Fibroblast of skin of scalp (primary cell): ENCODE data around the gene ACBD4.

Source experiments
- DNase-seq: peaks from one replicate; pipeline ENCODE4 v3.0.0-alpha.2; 2013

ACBD4 gene

DNA sequence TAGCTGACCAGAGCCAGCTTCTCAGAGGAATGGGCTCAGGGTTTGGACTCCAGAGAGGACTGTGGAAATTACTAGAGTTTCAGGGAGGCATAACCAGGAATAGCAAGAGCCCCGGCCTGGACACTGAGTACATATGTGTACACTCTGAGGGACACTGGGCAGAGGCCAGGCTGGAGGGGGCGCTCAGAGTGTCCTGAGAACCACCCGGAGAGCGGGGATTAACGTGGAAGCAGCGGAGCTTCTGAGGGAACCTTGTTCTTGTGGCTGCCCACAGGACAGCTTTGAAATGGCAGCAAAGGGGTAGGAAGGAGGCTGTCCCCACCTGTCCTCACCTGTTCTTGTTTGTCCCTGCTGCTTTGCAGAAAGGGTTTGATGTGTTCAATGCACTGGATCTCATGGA lies 31.0 kb upstream of the ACBD4 start:
- DNase-seq, result no peak

- no peak for DNase-seq
Measured at GRCh38 chr17:45104907-45105624, 30.4 kb upstream of the ACBD4 start.

DNA sequence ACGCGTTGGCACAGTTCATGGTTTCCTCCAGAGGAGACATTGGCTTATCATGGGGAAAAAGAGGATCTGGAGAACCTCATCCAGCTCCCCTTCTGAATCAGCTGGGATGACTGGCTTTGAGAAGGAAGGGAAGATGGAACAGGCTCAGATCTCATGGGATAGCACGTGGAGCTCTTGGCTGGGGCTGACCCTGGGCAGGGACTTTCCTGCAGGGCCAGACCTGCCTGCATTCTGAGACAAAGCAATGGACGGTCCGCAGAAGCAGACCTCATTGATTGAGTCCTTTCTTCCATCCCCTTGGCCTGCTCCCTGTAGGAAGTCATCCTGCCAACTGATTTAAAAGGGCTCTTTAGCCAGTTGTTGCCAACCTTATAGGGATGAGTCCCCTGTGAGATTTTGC lies 29.4 kb upstream of the ACBD4 start:
- DNase-seq, result no peak

- no peak for DNase-seq
Measured at GRCh38 chr17:45106582-45106981, 28.9 kb upstream of the ACBD4 start.

- DNase-seq, result no peak
Measured at GRCh38 chr17:45107293-45108010, 28.0 kb upstream of the ACBD4 start.

DNA sequence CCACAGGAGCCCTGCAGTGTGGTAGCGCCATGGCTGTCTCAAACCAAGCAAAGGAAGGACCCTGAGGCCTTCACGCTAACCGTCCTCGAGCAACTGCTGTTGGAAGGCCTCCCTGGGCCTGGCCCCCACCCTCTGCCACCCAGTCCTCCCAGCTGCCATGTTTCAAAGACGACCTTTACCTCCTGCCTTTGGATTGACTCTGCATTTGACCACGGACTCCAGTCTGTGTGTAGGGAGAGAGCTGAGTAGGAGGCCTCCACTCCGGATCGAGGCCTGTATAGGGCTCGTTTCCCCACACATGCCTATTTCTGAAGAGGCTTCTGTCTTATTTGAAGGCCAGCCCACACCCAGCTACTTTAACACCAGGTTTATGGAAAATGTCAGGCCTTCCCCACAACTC lies 27.4 kb upstream of the ACBD4 start:
- no peak for DNase-seq

- DNase-seq, result no peak
Measured at GRCh38 chr17:45108595-45109521, 26.6 kb upstream of the ACBD4 start.

DNA sequence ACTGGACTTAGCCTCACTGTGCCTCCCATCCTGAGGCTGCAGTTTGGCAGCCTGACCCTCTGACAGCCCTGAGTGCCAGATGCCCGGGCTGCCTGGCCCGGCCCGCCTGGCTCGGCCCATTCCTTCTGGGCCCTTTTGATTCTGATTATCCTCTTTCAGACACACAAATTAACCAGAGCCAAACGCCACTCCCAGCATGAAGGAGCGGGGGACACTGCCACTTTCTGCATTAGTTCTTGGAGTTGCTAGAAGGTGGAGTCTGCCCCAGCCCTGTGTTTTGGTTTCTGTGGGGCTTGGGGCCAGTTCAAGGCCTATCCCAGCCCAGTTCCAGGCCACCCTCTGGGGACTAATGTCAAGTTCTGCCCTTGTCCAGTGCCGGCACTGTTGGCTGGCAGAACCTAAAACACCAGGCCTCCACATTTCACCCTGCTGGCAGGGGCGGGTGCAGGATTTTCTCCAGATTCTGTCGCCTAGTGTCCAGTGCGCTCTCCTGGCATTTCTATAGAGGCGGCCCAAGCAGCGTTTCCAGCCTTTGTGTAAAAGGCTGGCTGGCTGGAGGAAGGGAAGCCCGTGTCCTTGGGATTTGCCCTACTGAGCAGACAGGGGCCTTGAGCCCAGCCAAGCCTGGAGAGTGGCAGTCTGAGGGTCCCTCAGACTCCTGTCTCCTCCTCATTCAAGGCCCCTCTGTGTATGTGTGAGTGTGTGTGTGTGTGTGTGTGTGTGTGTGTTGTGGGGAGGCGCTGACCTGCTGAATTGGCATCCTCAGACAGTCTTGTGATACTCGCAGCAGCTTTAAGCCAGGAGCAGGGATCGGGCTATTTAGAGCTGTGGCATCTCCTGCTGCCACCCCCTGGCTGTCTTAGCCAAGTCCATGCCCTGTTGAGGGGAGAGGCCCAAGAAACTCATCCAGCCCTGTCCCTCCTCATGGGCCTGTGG lies 24.5 kb upstream of the ACBD4 start:
- no peak for DNase-seq

- DNase-seq, result no peak
Measured at GRCh38 chr17:45111850-45112249, 23.6 kb upstream of the ACBD4 start.

DNA sequence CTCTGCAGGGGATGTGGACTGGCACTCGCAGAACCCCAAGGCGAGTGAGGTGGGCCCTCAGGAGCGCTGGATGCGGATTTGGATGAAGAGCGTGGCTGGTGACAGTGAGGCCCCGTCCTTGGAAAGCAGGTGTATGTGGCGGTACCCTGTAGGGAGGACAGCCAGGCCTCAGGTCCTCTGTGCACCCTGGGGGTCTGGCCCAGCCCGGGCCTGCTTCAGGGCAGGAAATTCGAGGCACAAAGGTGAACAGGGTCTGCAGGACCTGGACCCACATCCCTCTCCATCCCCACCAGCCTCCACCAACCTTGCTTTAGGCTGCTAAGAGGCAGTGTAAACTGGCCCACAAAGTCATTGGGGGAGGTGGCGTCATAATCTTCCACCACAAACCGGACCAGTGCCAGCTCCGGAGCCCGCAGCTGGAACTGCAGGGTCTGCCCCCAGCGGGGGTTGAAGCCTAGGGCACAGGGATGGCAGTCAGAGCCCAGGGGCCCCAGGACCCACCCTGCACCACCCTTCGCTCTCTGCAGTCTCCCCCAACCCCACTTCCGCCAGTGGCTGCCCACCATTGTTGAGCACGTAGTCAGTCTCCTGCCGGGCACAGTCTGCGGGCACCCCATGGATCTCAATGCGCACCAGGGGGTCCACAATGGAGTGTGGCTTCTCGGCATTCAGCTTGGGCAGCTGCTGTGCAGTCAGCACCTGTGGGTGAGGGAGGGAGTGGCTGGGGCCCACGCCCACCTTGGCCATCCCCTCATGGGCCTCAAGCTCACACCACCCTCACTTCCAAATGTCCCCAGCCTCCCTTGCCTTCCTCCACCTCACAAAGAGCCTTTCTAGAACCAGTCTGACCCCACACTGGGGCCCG lies 22.7 kb upstream of the ACBD4 start:
- DNase-seq, result no peak

DNA sequence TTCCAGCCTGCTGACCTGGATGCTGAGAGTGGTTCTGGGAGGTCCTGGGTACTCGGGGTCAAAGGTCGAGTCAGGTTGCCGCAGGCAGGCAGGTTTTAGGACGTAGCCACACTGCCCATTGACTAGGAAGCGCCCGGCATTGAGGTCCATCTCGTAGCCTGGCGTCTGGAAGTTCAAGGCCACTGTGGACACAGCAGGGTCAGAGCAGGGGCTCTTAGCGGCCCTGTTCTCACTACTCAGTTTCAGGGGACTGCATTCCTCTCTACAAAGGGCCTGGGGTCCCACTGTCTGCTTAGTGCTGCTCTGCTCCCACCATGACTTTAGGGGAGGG lies 22.1 kb upstream of the ACBD4 start:
- no peak for DNase-seq

GRCh38 chr17:45114117-45114932 lies 21.2 kb upstream of the ACBD4 start:
- DNase-seq, result no peak

- DNase-seq, result no peak
Measured at GRCh38 chr17:45115015-45115625, 20.4 kb upstream of the ACBD4 start.

DNA sequence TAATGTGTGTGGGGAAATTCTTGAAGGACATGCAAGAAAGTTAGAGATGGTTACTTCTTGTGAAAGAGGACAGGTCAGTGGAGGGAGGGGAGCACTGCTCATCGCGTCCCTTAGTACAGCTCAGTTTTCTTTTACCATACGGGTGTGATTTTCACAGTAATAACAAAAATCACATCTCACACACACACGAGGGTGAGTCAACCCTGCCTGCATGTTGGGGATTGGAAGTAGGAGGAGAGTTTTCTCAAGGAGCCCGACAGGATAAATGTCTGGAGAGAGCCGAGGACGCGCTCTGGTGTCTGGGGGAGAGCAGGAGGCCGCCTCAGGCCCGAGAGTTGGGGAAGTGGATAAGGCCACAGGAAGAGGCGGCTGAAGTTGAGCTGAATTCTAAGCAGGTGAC lies 19.6 kb upstream of the ACBD4 start:
- DNase-seq, result peak; percentile 58

GRCh38 chr17:45116434-45117016 lies 19.0 kb upstream of the ACBD4 start:
- no peak for DNase-seq

- DNase-seq, result no peak
Measured at GRCh38 chr17:45117334-45117733, 18.2 kb upstream of the ACBD4 start.

- no peak for DNase-seq
Measured at GRCh38 chr17:45117848-45118646, 17.4 kb upstream of the ACBD4 start.

DNA sequence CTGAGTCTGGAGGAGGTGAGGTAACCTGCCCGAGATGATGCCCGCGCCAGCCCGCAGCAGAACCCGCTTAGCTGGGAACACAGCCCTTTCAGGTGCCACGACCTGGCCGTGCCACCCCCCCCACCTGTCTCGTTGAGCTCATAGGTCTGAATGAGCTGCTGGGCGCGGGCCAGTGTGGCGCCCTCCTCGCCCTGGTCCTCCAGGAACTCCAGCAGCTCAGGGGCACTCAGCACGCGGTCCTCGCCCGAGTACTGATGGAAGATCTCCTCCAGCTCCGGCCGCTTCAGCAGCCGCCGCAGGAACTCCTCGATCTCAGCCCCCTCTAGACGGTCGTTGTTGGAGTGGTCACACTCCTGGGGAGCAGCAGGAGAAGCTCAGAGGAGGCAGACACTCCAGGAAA lies 16.8 kb upstream of the ACBD4 start:
- DNase-seq, result no peak

- no peak for DNase-seq
Measured at GRCh38 chr17:45119964-45120363, 15.5 kb upstream of the ACBD4 start.
